SK-N-SH treated with all-trans-retinoic acid at 6 μM for 48 hours (cell line): ENCODE measurements around the gene KRTAP4-8.

ENCODE experiments used
- ATAC-seq: fragments of 200-7000 bp; cut with Tn5 transposase; 3 replicates; pipeline ENCODE4 v1.9.1; 2020; ENCODE audit warnings: mild to moderate bottlenecking, moderate library complexity
- ARNTL ChIP-seq: fragments of 450-650 bp; formaldehyde crosslinking; IDR thresholded peaks from 2 replicates; pipeline ENCODE4 v1.5.0; 2020; ENCODE audit warnings: low read depth, mild to moderate bottlenecking, moderate library complexity, borderline replicate concordance
- BACH2 ChIP-seq: fragments of 250-450 bp; sonication (Bioruptor Pico); IDR thresholded peaks from 2 replicates; pipeline ENCODE4 v1.9.0; 2021; ENCODE audit warnings: mild to moderate bottlenecking, borderline replicate concordance
- CREB5 ChIP-seq: fragments of 250-450 bp; sonication (Bioruptor Pico); IDR thresholded peaks from 2 replicates; pipeline ENCODE4 v1.5.1; 2020; ENCODE audit warnings: low read depth, mild to moderate bottlenecking, moderate library complexity
- CSDC2 ChIP-seq: fragments of 250-450 bp; sonication (Bioruptor Pico); IDR thresholded peaks from 2 replicates; pipeline ENCODE4 v1.5.0; 2020; ENCODE audit warnings: mild to moderate bottlenecking, moderate library complexity
- CSRNP3 ChIP-seq: fragments of 250-450 bp; sonication (Bioruptor Pico); IDR thresholded peaks from 2 replicates; pipeline ENCODE4 v1.5.1; 2021; ENCODE audit warnings: mild to moderate bottlenecking, moderate library complexity
- GLIS3 ChIP-seq: fragments of 250-450 bp; sonication (Bioruptor Pico); IDR thresholded peaks from 2 replicates; pipeline ENCODE4 v1.5.0; 2020; ENCODE audit warnings: mild to moderate bottlenecking, moderate library complexity
- ISL1 ChIP-seq: fragments of 250-450 bp; sonication (Bioruptor Pico); IDR thresholded peaks from 2 replicates; pipeline ENCODE4 v2.1.2; 2022; ENCODE audit warnings: mild to moderate bottlenecking, moderate library complexity
- POU6F1 ChIP-seq: fragments of 250-450 bp; sonication (Bioruptor Pico); IDR thresholded peaks from 2 replicates; pipeline ENCODE4 v1.8.0; 2021; ENCODE audit warnings: low read depth, mild to moderate bottlenecking, moderate library complexity, borderline replicate concordance
- PPARA ChIP-seq: fragments of 250-450 bp; sonication (Bioruptor Pico); IDR thresholded peaks from 2 replicates; pipeline ENCODE4 v1.5.0; 2020; ENCODE audit warnings: mild to moderate bottlenecking, borderline replicate concordance
- SNAI2 ChIP-seq: fragments of 250-450 bp; sonication (Bioruptor Pico); IDR thresholded peaks from 2 replicates; pipeline ENCODE4 v1.5.0; 2020; ENCODE audit warnings: mild to moderate bottlenecking, moderate library complexity
- TCF4 ChIP-seq: fragments of 250-450 bp; sonication (Bioruptor Pico); IDR thresholded peaks from 2 replicates; pipeline ENCODE4 v1.8.0; 2021; ENCODE audit warnings: mild to moderate bottlenecking, moderate library complexity, borderline replicate concordance
- TOX ChIP-seq: fragments of 250-450 bp; sonication (Bioruptor Pico); IDR thresholded peaks from 2 replicates; pipeline ENCODE4 v1.8.0; 2021; ENCODE audit warnings: mild to moderate bottlenecking, moderate library complexity, borderline replicate concordance
- ZC3H10 ChIP-seq: fragments of 250-450 bp; sonication (Bioruptor Pico); IDR thresholded peaks from 2 replicates; pipeline ENCODE4 v1.5.1; 2021; ENCODE audit warnings: mild to moderate bottlenecking, moderate library complexity
- ZFP3 ChIP-seq: fragments of 250-450 bp; sonication (Bioruptor Pico); IDR thresholded peaks from 2 replicates; pipeline ENCODE4 v1.5.0; 2020; ENCODE audit warnings: mild to moderate bottlenecking, moderate library complexity
- ZFP30 ChIP-seq: fragments of 450-650 bp; formaldehyde crosslinking; IDR thresholded peaks from 2 replicates; pipeline ENCODE4 v1.5.0; 2022; ENCODE audit warnings: mild to moderate bottlenecking, moderate library complexity
- ZNF565 ChIP-seq: fragments of 450-650 bp; formaldehyde crosslinking; conservative IDR thresholded peaks from 2 replicates; pipeline ENCODE4 v1.5.0; 2020; ENCODE audit warnings: low read depth, mild to moderate bottlenecking, moderate library complexity
- ZNF70 ChIP-seq: fragments of 450-650 bp; formaldehyde crosslinking; IDR thresholded peaks from 2 replicates; pipeline ENCODE4 v1.5.0; 2020; ENCODE audit warnings: mild to moderate bottlenecking, moderate library complexity
- ZNF8 ChIP-seq: fragments of 450-650 bp; formaldehyde crosslinking; IDR thresholded peaks from 2 replicates; pipeline ENCODE4 v1.5.0; 2020; ENCODE audit warnings: mild to moderate bottlenecking, moderate library complexity

The KRTAP4-8 gene

GRCh38 chr17:41064301-41064700 lies 33.6 kb downstream of the KRTAP4-8 start (continued):
- TF ChIP-seq CSRNP3 (CRISPR knock-in tag) (no peak), ARNTL (CRISPR knock-in tag) (no peak), ZFP3 (no peak), PPARA (no peak), BACH2 (CRISPR knock-in tag) (no peak), CREB5 (CRISPR knock-in tag) (no peak), ZFP30 (CRISPR knock-in tag) (no peak), ISL1 (CRISPR knock-in tag) (no peak), ZC3H10 (CRISPR knock-in tag) (no peak), TOX (CRISPR knock-in tag) (no peak), ZNF565 (CRISPR knock-in tag) (no peak)

GRCh38 chr17:41063449-41063848 lies 34.5 kb downstream of the KRTAP4-8 start:
- TF ChIP-seq ZNF565 (CRISPR knock-in tag): no peak
- no peak for TF ChIP-seq CREB5 (CRISPR knock-in tag)
- TF ChIP-seq CSRNP3 (CRISPR knock-in tag): no peak
- no peak for TF ChIP-seq POU6F1 (CRISPR knock-in tag)
- no peak for TF ChIP-seq ZNF70 (CRISPR knock-in tag)
- TF ChIP-seq ISL1 (CRISPR knock-in tag): no peak
- no peak for TF ChIP-seq CSDC2 (CRISPR knock-in tag)
- no peak for TF ChIP-seq ARNTL (CRISPR knock-in tag)
- no peak for TF ChIP-seq ZC3H10 (CRISPR knock-in tag)
- no peak for TF ChIP-seq SNAI2 (CRISPR knock-in tag)
- no peak for TF ChIP-seq GLIS3 (CRISPR knock-in tag)
- TF ChIP-seq ZFP30 (CRISPR knock-in tag): no peak
- no peak for TF ChIP-seq ZNF8
- no peak for ATAC-seq

- TF ChIP-seq BACH2 (CRISPR knock-in tag) (no peak), CSDC2 (CRISPR knock-in tag) (no peak), ZNF8 (no peak), ZFP3 (no peak), POU6F1 (CRISPR knock-in tag) (no peak)
- peak; percentile 46 for ATAC-seq
Measured at GRCh38 chr17:41061964-41062363, 36.0 kb downstream of the KRTAP4-8 start.

GRCh38 chr17:41060052-41060604 lies 37.8 kb downstream of the KRTAP4-8 start, which contains the start of gene KRTAP2-3:
Gene KRTAP2-3, minus strand, starts transcription at chr17:41060114. Its CDS starts 64 bp downstream, at chr17:41060050.
- peak; percentile 74 for ATAC-seq
- TF ChIP-seq ZFP30 (CRISPR knock-in tag): no peak
- TF ChIP-seq TOX (CRISPR knock-in tag): no peak
- no peak for TF ChIP-seq TCF4 (CRISPR knock-in tag)

- ATAC-seq: peak; percentile 49
Measured at GRCh38 chr17:41059276-41060051, 38.5 kb downstream of the KRTAP4-8 start.
